BLaER1 treated with 17β-estradiol and CSF1 and Interleukin-3, amounts not matched to agents 10 nM and 100 nM (cell line): Measurements from ENCODE around the gene CDC25B.
A peak's percentile ranks its signal among the peaks of the same experiment; 100 is the strongest.

Experiments used
- H3K27ac ChIP-seq, 11 experiments: shearing (Covaris generic); formaldehyde crosslinking; 2 replicates each; pipeline ENCODE4 v1.8.1; 2022
- H3K27me3 ChIP-seq, 11 experiments: shearing (Covaris generic); formaldehyde crosslinking; 2 replicates each; pipeline ENCODE4 v1.8.1; 2022
- H3K36me3 ChIP-seq, 11 experiments: shearing (Covaris generic); formaldehyde crosslinking; 2 replicates each; pipeline ENCODE4 v1.8.1; 2022
- H3K4me1 ChIP-seq, 10 experiments: shearing (Covaris generic); formaldehyde crosslinking; 2 replicates each; pipeline ENCODE4 v1.8.1; 2022
- H3K4me2 ChIP-seq, 11 experiments: shearing (Covaris generic); formaldehyde crosslinking; 2 replicates each; pipeline ENCODE4 v1.8.1; 2022
- H3K4me3 ChIP-seq, 10 experiments: shearing (Covaris generic); formaldehyde crosslinking; 2 replicates each; pipeline ENCODE4 v1.8.1; 2022
- H3K9ac ChIP-seq, 11 experiments: shearing (Covaris generic); formaldehyde crosslinking; 2 replicates each; pipeline ENCODE4 v1.8.1; 2022
- H3K9me3 ChIP-seq, 11 experiments: shearing (Covaris generic); formaldehyde crosslinking; replicated peaks in 1 of 11; 2 replicates each; pipeline ENCODE4 v1.8.1; 2022
- H4K20me1 ChIP-seq, 11 experiments: shearing (Covaris generic); formaldehyde crosslinking; 2 replicates each; pipeline ENCODE4 v1.8.1; 2022
- Cebpa-rat ChIP-seq, 11 experiments: shearing (Covaris generic); IDR thresholded peaks; 2 replicates each; pipeline ENCODE4 v1.8.1; 2022

CDC25B gene

DNA sequence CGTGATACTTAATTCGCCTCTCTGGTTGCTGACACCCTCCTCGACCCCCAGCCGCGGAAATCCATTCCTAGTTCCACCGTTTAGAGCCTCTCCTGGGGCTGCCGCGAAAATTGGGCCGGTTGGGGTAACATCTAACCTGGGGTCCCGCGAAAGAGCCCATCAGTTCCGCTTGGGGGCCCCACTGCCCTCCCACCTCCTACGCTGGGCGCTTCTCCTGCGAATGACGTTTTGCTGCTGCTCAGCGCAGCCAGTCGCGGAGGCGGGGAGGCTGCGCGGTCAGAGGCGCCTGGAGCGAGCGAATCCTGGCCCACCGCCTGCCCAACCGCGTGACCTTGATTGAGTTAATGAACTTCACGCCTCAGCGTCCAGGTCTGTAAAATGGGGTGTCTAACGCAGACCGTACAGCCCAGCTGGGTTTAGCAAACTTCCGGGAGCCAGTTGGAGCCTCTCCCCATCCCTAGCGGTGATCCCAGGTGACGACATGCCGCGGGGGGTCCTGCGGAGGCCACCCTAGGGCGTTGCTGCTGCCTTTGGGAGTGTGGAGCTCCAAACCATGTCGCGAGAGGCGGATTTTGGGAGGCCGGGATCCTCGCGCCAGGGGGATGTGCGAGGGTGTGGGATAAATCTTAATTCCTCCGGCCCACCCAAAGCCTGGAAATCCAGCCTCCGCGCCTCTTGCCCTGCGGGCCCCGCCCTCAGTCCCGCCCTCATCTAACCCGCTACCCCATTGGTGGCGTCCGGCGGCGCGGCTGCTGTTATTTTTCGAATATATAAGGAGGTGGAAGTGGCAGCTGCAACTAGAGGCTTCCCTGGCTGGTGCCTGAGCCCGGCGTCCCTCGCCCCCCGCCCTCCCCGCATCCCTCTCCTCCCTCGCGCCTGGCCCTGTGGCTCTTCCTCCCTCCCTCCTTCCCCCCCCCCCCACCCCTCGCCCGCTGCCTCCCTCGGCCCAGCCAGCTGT lies at the start of gene CDC25B:
TSS of gene CDC25B (plus strand) at position 800 of the 958 bp plus-strand sequence. CDS start 222 bp downstream, outside the sequence.
- Histone ChIP-seq H4K20me1 (peaks cover 0 to 13% (median 0%) of the 10 kb centered on the region in 11 experiments; a peak in 5 of 22 replicates), H3K9me3 (no peaks in the 10 kb centered on the region), H3K4me2 (peak within 1 kb of the TSS; percentile 89 to 100 (median 97)), H3K27ac (peak within 1 kb of the TSS; percentile 71 to 92 (median 88)), H3K4me3 (peak within 1 kb of the TSS; percentile 66 to 90 (median 78)), H3K36me3 (peaks cover 7 to 36% (median 24%) of the 10 kb centered on the region in 11 experiments; a peak in 21 of 22 replicates), H3K9ac (peak within 1 kb of the TSS; percentile 82 to 92 (median 86)), H3K27me3 (no peaks in the 10 kb centered on the region), H3K4me1 (peaks cover 40 to 58% (median 52%) of the 10 kb centered on the region in 10 experiments)
- TF ChIP-seq Cebpa-rat (IDR thresholded peaks at IDR 0.05) = no peak

DNA sequence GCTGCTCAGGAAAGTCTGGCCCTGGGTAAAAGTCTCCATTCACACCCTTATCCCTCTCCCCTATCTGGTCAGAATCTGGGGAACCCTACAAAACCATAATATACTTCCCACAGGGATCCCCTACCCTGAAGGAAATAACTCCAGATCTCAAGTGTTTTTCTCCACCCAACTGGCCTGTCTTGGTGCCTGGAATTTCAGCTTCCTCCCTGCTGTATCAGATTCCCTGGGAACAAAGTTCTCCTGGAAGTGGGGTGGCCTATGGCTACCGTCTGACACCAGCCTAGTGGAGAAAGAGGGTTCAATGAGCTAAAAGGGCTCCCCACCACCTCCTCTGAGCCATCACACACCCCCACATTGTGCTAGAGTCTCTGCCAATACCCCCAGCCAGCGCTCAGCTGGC lies 48.6 kb upstream of the CDC25B start:
- no peak overlapping the region for H3K4me2 ChIP-seq
- TF ChIP-seq Cebpa-rat (IDR thresholded peaks at IDR 0.05) = no peak
- H3K4me1 ChIP-seq = peaks cover 9 to 26% (median 16%) of the 10 kb centered on the region in 10 experiments
- no peaks in the 10 kb centered on the region for H3K9me3 ChIP-seq
- H3K27me3 ChIP-seq = peaks cover 0 to 3% (median 0%) of the 10 kb centered on the region in 11 experiments; a peak in 1 of 22 replicates
- H3K36me3 ChIP-seq = peaks cover 11 to 25% (median 17%) of the 10 kb centered on the region in 11 experiments; a peak in 20 of 22 replicates
- no peak overlapping the region for H3K4me3 ChIP-seq
- H4K20me1 ChIP-seq = peaks cover 0 to 50% (median 25%) of the 10 kb centered on the region in 11 experiments; a peak in 19 of 22 replicates
- no peak overlapping the region for H3K27ac ChIP-seq
- H3K9ac ChIP-seq = no peak overlapping the region

DNA sequence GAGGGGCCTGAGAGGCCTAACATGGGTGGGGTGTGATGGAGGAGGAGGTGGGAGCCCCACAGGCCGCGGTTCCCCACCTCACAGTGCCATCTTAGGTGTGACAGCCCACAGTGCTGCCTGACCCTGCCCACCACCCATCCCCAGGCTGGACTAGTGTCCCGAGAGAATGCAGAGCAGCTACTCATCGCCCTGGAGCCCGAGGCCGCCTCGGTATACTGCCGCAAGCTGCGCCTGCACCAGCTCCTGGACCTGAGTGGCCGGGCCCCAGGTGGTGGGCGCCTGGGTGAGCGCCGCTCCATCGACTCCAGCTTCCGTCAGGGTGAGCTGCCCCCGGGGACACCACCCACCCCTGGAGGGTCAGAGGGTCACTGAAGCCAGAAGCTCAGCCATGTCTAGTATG lies 48.0 kb upstream of the CDC25B start:
- peaks cover 0 to 3% (median 0%) of the 10 kb centered on the region in 11 experiments; a peak in 1 of 22 replicates for H3K27me3 ChIP-seq
- no peak overlapping the region for H3K9ac ChIP-seq
- TF ChIP-seq Cebpa-rat (IDR thresholded peaks at IDR 0.05) = no peak
- no peaks in the 10 kb centered on the region for H3K9me3 ChIP-seq
- no peak overlapping the region for H3K4me3 ChIP-seq
- no peak overlapping the region for H3K27ac ChIP-seq
- H4K20me1 ChIP-seq = peaks cover 0 to 56% (median 31%) of the 10 kb centered on the region in 11 experiments; a peak in 19 of 22 replicates
- H3K4me1 ChIP-seq = peaks cover 15 to 32% (median 21%) of the 10 kb centered on the region in 10 experiments
- H3K36me3 ChIP-seq = peaks cover 11 to 28% (median 19%) of the 10 kb centered on the region in 11 experiments; a peak in 20 of 22 replicates
- H3K4me2 ChIP-seq = no peak overlapping the region

GRCh38 chr20:3749087-3749688 lies 46.9 kb upstream of the CDC25B start:
- Histone ChIP-seq H3K36me3 (peaks cover 17 to 39% (median 24%) of the 10 kb centered on the region in 11 experiments; a peak in 21 of 22 replicates), H3K4me2 (no peak overlapping the region), H3K27me3 (peaks cover 0 to 3% (median 0%) of the 10 kb centered on the region in 11 experiments; a peak in 1 of 22 replicates), H3K9ac (no peak overlapping the region), H3K9me3 (no peaks in the 10 kb centered on the region), H3K27ac (no peak overlapping the region), H3K4me1 (peaks cover 19 to 43% (median 27%) of the 10 kb centered on the region in 10 experiments), H3K4me3 (no peak overlapping the region), H4K20me1 (peaks cover 0 to 68% (median 42%) of the 10 kb centered on the region in 11 experiments; a peak in 19 of 22 replicates)
- TF ChIP-seq Cebpa-rat (IDR thresholded peaks at IDR 0.05) = no peak

DNA sequence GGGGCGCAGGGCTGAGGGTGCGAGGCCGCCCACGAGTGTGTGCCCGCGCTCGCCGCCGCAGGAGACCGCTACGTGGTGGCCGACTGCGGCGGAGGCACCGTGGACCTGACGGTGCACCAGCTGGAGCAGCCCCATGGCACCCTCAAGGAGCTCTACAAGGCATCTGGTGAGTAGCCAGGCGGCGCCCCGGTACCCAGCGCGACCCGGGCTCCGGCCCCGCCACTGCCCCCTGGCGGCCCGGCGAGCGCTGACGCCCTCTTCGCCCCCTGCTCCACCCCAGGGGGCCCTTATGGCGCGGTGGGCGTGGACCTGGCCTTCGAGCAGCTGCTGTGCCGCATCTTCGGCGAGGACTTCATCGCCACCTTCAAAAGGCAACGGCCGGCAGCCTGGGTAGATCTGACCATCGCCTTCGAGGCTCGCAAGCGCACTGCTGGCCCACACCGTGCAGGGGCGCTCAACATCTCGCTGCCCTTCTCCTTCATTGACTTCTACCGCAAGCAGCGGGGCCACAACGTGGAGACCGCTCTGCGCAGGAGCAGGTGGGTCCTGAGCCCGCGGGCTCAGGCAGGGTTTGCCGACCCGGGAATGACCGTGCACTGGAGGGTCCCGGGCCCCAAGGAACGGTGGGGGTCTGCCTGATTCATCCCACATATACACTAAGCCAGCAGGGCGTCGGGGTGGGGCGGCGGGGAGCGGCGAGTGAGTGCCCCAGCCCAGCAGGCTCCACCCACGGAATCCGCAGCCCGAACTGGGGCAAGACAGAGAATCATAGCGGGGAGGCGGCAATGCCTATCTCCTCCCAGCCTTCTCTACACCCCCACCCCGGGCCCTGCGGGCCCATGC lies 46.2 kb upstream of the CDC25B start:
- Histone ChIP-seq H3K27ac (no peak overlapping the region), H3K9ac (no peak overlapping the region), H3K9me3 (no peaks in the 10 kb centered on the region), H3K4me2 (no peak overlapping the region), H3K36me3 (peaks cover 24 to 46% (median 32%) of the 10 kb centered on the region in 11 experiments), H3K4me3 (no peak overlapping the region), H3K27me3 (0 out of 22 replicates have a peak, but pooled peaks cover 0 to 3% (median 0%) of the 10 kb centered on the region in 11 experiments), H3K4me1 (peaks cover 19 to 38% (median 26%) of the 10 kb centered on the region in 10 experiments), H4K20me1 (peaks cover 0 to 75% (median 49%) of the 10 kb centered on the region in 11 experiments; a peak in 19 of 22 replicates)
- no peak for TF ChIP-seq Cebpa-rat (IDR thresholded peaks at IDR 0.05)

- Histone ChIP-seq H3K27ac (no peak overlapping the region; a peak in 1 of 22 replicates), H4K20me1 (peaks cover 0 to 89% (median 63%) of the 10 kb centered on the region in 11 experiments; a peak in 19 of 22 replicates), H3K4me2 (peak overlapping the region; percentile 62 to 90 (median 79)), H3K36me3 (peaks cover 38 to 60% (median 45%) of the 10 kb centered on the region in 11 experiments), H3K9me3 (no peaks in the 10 kb centered on the region), H3K27me3 (no peaks in the 10 kb centered on the region), H3K4me1 (peaks cover 15 to 38% (median 22%) of the 10 kb centered on the region in 10 experiments), H3K4me3 (peak overlapping the region; percentile 43 to 60 (median 52); a peak in 19 of 20 replicates), H3K9ac (peak overlapping the region in 7 of 11 experiments; percentile 16 to 66 (median 56); a peak in 7 of 22 replicates)
- no peak for TF ChIP-seq Cebpa-rat (IDR thresholded peaks at IDR 0.05)
These were observed 44.8 kb upstream of the CDC25B start for GRCh38 chr20:3751305-3751674.

DNA sequence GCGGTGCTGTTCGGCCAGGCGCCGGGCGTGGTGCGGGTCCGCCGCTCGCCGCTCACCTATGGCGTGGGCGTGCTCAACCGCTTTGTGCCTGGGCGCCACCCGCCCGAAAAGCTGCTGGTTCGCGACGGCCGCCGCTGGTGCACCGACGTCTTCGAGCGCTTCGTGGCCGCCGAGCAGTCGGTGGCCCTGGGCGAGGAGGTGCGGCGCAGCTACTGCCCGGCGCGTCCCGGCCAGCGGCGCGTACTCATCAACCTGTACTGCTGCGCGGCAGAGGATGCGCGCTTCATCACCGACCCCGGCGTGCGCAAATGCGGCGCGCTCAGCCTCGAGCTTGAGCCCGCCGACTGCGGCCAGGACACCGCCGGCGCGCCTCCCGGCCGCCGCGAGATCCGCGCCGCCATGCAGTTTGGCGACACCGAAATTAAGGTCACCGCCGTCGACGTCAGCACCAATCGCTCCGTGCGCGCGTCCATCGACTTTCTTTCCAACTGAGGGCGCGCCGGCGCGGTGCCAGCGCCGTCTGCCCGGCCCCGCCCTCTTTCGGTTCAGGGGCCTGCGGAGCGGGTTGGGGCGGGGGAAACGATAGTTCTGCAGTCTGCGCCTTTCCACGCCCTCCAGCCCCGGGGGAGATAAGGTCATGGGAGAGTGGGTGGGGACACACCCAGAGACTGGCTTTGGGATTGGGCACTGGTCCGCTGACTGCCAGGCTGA lies 44.3 kb upstream of the CDC25B start:
- H3K9me3 ChIP-seq = no peaks in the 10 kb centered on the region
- peak overlapping the region in 6 of 11 experiments; percentile 10 to 44 (median 28); a peak in 5 of 22 replicates for H3K27ac ChIP-seq
- peak overlapping the region; percentile 43 to 60 (median 52) for H3K4me3 ChIP-seq
- TF ChIP-seq Cebpa-rat (IDR thresholded peaks at IDR 0.05) = no peak
- peak overlapping the region; percentile 62 to 90 (median 79) for H3K4me2 ChIP-seq
- peaks cover 0 to 90% (median 66%) of the 10 kb centered on the region in 11 experiments; a peak in 19 of 22 replicates for H4K20me1 ChIP-seq
- peak overlapping the region; percentile 16 to 66 (median 54); a peak in 18 of 22 replicates for H3K9ac ChIP-seq
- H3K36me3 ChIP-seq = peaks cover 43 to 65% (median 51%) of the 10 kb centered on the region in 11 experiments
- no peaks in the 10 kb centered on the region for H3K27me3 ChIP-seq
- peaks cover 15 to 43% (median 27%) of the 10 kb centered on the region in 10 experiments for H3K4me1 ChIP-seq
